ENCODE data around the gene ZNF831.

Gene ZNF831

GRCh38 chr20:59161721-59162120, 1.9 kb upstream of the ZNF831 start:
- Histone ChIP-seq H3K36me3 (ENCODE audit: control insufficient read depth, insufficient read depth, low read length) (no peaks in the 10 kb centered on the region), H3K27me3 (ENCODE audit: control insufficient read depth, insufficient read depth, low read length) (peaks cover 4% of the 10 kb centered on the region), H3K4me3 (ENCODE audit: low read length) (no peak overlapping the region), H3K9me3 (ENCODE audit: control insufficient read depth, low read length) (no peaks in the 10 kb centered on the region), H3K4me1 (ENCODE audit: control insufficient read depth, insufficient read depth, low read length) (no peaks in the 10 kb centered on the region), H3K9ac (ENCODE audit: low read length) (no peak overlapping the region)

- no peaks in the 10 kb centered on the region for H3K36me3 ChIP-seq (ENCODE audit: control insufficient read depth, insufficient read depth, low read length)
- no peak overlapping the region for H3K9ac ChIP-seq (ENCODE audit: low read length)
- no peak overlapping the region for H3K4me3 ChIP-seq (ENCODE audit: low read length)
- no peaks in the 10 kb centered on the region for H3K4me1 ChIP-seq (ENCODE audit: control insufficient read depth, insufficient read depth, low read length)
- H3K9me3 ChIP-seq (ENCODE audit: control insufficient read depth, low read length) = no peaks in the 10 kb centered on the region
- H3K27me3 ChIP-seq (ENCODE audit: control insufficient read depth, insufficient read depth, low read length) = no peaks in the 10 kb centered on the region
These were observed 1.2 kb downstream of the ZNF831 start for GRCh38 chr20:59164686-59165391.

GRCh38 chr20:59165396-59165795, 1.8 kb downstream of the ZNF831 start:
- Histone ChIP-seq H3K36me3 (ENCODE audit: control insufficient read depth, insufficient read depth, low read length) (no peaks in the 10 kb centered on the region), H3K4me1 (ENCODE audit: control insufficient read depth, insufficient read depth, low read length) (no peaks in the 10 kb centered on the region), H3K4me3 (ENCODE audit: low read length) (no peak overlapping the region), H3K9ac (ENCODE audit: low read length) (no peak overlapping the region), H3K9me3 (ENCODE audit: control insufficient read depth, low read length) (no peaks in the 10 kb centered on the region), H3K27me3 (ENCODE audit: control insufficient read depth, insufficient read depth, low read length) (no peaks in the 10 kb centered on the region)

GRCh38 chr20:59165891-59166709, 2.5 kb downstream of the ZNF831 start:
- Histone ChIP-seq H3K4me1 (ENCODE audit: control insufficient read depth, insufficient read depth, low read length) (no peaks in the 10 kb centered on the region), H3K27me3 (ENCODE audit: control insufficient read depth, insufficient read depth, low read length) (no peaks in the 10 kb centered on the region), H3K36me3 (ENCODE audit: control insufficient read depth, insufficient read depth, low read length) (no peaks in the 10 kb centered on the region), H3K4me3 (ENCODE audit: low read length) (no peak overlapping the region), H3K9me3 (ENCODE audit: control insufficient read depth, low read length) (no peaks in the 10 kb centered on the region), H3K9ac (ENCODE audit: low read length) (no peak overlapping the region)

- H3K27me3 ChIP-seq (ENCODE audit: control insufficient read depth, insufficient read depth, low read length) = no peaks in the 10 kb centered on the region
- H3K4me1 ChIP-seq (ENCODE audit: control insufficient read depth, insufficient read depth, low read length) = no peaks in the 10 kb centered on the region
- H3K4me3 ChIP-seq (ENCODE audit: low read length) = no peak overlapping the region
- no peaks in the 10 kb centered on the region for H3K36me3 ChIP-seq (ENCODE audit: control insufficient read depth, insufficient read depth, low read length)
- H3K9ac ChIP-seq (ENCODE audit: low read length) = no peak overlapping the region
- H3K9me3 ChIP-seq (ENCODE audit: control insufficient read depth, low read length) = no peaks in the 10 kb centered on the region
These were observed 7.1 kb downstream of the ZNF831 start for GRCh38 chr20:59170406-59171349.

GRCh38 chr20:59171986-59172385, 8.4 kb downstream of the ZNF831 start:
- no peaks in the 10 kb centered on the region for H3K27me3 ChIP-seq (ENCODE audit: control insufficient read depth, insufficient read depth, low read length)
- H3K4me1 ChIP-seq (ENCODE audit: control insufficient read depth, insufficient read depth, low read length) = no peaks in the 10 kb centered on the region
- no peaks in the 10 kb centered on the region for H3K9me3 ChIP-seq (ENCODE audit: control insufficient read depth, low read length)
- no peak overlapping the region for H3K4me3 ChIP-seq (ENCODE audit: low read length)
- no peak overlapping the region for H3K9ac ChIP-seq (ENCODE audit: low read length)
- no peaks in the 10 kb centered on the region for H3K36me3 ChIP-seq (ENCODE audit: control insufficient read depth, insufficient read depth, low read length)

- H3K36me3 ChIP-seq (ENCODE audit: control insufficient read depth, insufficient read depth, low read length) = no peaks in the 10 kb centered on the region
- H3K9me3 ChIP-seq (ENCODE audit: control insufficient read depth, low read length) = no peaks in the 10 kb centered on the region
- no peaks in the 10 kb centered on the region for H3K27me3 ChIP-seq (ENCODE audit: control insufficient read depth, insufficient read depth, low read length)
- H3K9ac ChIP-seq (ENCODE audit: low read length) = no peak overlapping the region
- no peak overlapping the region for H3K4me3 ChIP-seq (ENCODE audit: low read length)
- no peaks in the 10 kb centered on the region for H3K4me1 ChIP-seq (ENCODE audit: control insufficient read depth, insufficient read depth, low read length)
These were observed 10.4 kb downstream of the ZNF831 start for GRCh38 chr20:59173938-59174491.

- Histone ChIP-seq H3K9ac (ENCODE audit: low read length) (no peak overlapping the region), H3K4me3 (ENCODE audit: low read length) (no peak overlapping the region), H3K9me3 (ENCODE audit: control insufficient read depth, low read length) (no peaks in the 10 kb centered on the region), H3K36me3 (ENCODE audit: control insufficient read depth, insufficient read depth, low read length) (no peaks in the 10 kb centered on the region), H3K4me1 (ENCODE audit: control insufficient read depth, insufficient read depth, low read length) (no peaks in the 10 kb centered on the region), H3K27me3 (ENCODE audit: control insufficient read depth, insufficient read depth, low read length) (no peaks in the 10 kb centered on the region)
These were observed 11.4 kb downstream of the ZNF831 start for GRCh38 chr20:59175002-59175401.

GRCh38 chr20:59175861-59176260, 12.2 kb downstream of the ZNF831 start:
- no peak overlapping the region for H3K9ac ChIP-seq (ENCODE audit: low read length)
- no peaks in the 10 kb centered on the region for H3K36me3 ChIP-seq (ENCODE audit: control insufficient read depth, insufficient read depth, low read length)
- H3K4me1 ChIP-seq (ENCODE audit: control insufficient read depth, insufficient read depth, low read length) = no peaks in the 10 kb centered on the region
- no peak overlapping the region for H3K4me3 ChIP-seq (ENCODE audit: low read length)
- H3K27me3 ChIP-seq (ENCODE audit: control insufficient read depth, insufficient read depth, low read length) = no peaks in the 10 kb centered on the region
- no peaks in the 10 kb centered on the region for H3K9me3 ChIP-seq (ENCODE audit: control insufficient read depth, low read length)

- H3K27me3 ChIP-seq (ENCODE audit: control insufficient read depth, insufficient read depth, low read length) = no peaks in the 10 kb centered on the region
- H3K36me3 ChIP-seq (ENCODE audit: control insufficient read depth, insufficient read depth, low read length) = no peaks in the 10 kb centered on the region
- H3K4me1 ChIP-seq (ENCODE audit: control insufficient read depth, insufficient read depth, low read length) = no peaks in the 10 kb centered on the region
- no peak overlapping the region for H3K9ac ChIP-seq (ENCODE audit: low read length)
- H3K9me3 ChIP-seq (ENCODE audit: control insufficient read depth, low read length) = no peaks in the 10 kb centered on the region
- H3K4me3 ChIP-seq (ENCODE audit: low read length) = no peak overlapping the region
These were observed 13.2 kb downstream of the ZNF831 start for GRCh38 chr20:59176812-59177211.

- Histone ChIP-seq H3K9me3 (ENCODE audit: control insufficient read depth, low read length) (no peaks in the 10 kb centered on the region), H3K36me3 (ENCODE audit: control insufficient read depth, insufficient read depth, low read length) (no peaks in the 10 kb centered on the region), H3K4me1 (ENCODE audit: control insufficient read depth, insufficient read depth, low read length) (no peaks in the 10 kb centered on the region), H3K4me3 (ENCODE audit: low read length) (no peak overlapping the region), H3K27me3 (ENCODE audit: control insufficient read depth, insufficient read depth, low read length) (no peaks in the 10 kb centered on the region), H3K9ac (ENCODE audit: low read length) (no peak overlapping the region)
These were observed 13.9 kb downstream of the ZNF831 start for GRCh38 chr20:59177266-59178250.
